ENCODE data around the gene ABLIM3.
A peak's percentile ranks its signal among the peaks of the same experiment; 100 is the strongest.

The ABLIM3 gene

GRCh38 chr5:149133795-149134777 lies 7.2 kb upstream of the ABLIM3 start:
- no peak for DNase-seq

- DNase-seq: no peak
These were observed 6.4 kb upstream of the ABLIM3 start for GRCh38 chr5:149134778-149135500.

GRCh38 chr5:149135536-149136201 lies 5.6 kb upstream of the ABLIM3 start:
- no peak for DNase-seq

GRCh38 chr5:149138182-149138923 lies 2.9 kb upstream of the ABLIM3 start:
- no peak for DNase-seq

GRCh38 chr5:149140197-149141002 lies 893 bp upstream of the ABLIM3 start:
- DNase-seq: no peak

GRCh38 chr5:149141957-149142851 lies 911 bp downstream of the ABLIM3 start:
- DNase-seq: peak; percentile 66

GRCh38 chr5:149143470-149143869 lies 2.2 kb downstream of the ABLIM3 start:
- no peak for DNase-seq

- DNase-seq: no peak
These were observed 3.3 kb downstream of the ABLIM3 start for GRCh38 chr5:149144637-149145036.

GRCh38 chr5:149145138-149145537 lies 3.8 kb downstream of the ABLIM3 start:
- DNase-seq: no peak

- DNase-seq: no peak
These were observed 6.4 kb downstream of the ABLIM3 start for GRCh38 chr5:149147676-149148075.

- DNase-seq: no peak
These were observed 8.6 kb downstream of the ABLIM3 start for GRCh38 chr5:149149942-149150341.

- no peak for DNase-seq
These were observed 9.2 kb downstream of the ABLIM3 start for GRCh38 chr5:149150457-149150856.

GRCh38 chr5:149151717-149152116 lies 10.4 kb downstream of the ABLIM3 start:
- no peak for DNase-seq

- no peak for DNase-seq
These were observed 11.0 kb downstream of the ABLIM3 start for GRCh38 chr5:149152317-149152746.

- DNase-seq: no peak
These were observed 12.0 kb downstream of the ABLIM3 start for GRCh38 chr5:149153193-149153750.

GRCh38 chr5:149153751-149154610 lies 12.7 kb downstream of the ABLIM3 start:
- DNase-seq: no peak

- peak; percentile 59 for DNase-seq
These were observed 13.4 kb downstream of the ABLIM3 start for GRCh38 chr5:149154650-149155049.

GRCh38 chr5:149156435-149157083 lies 15.3 kb downstream of the ABLIM3 start:
- DNase-seq: no peak

GRCh38 chr5:149157330-149157729 lies 16.0 kb downstream of the ABLIM3 start:
- DNase-seq: no peak
